NCI-H2029 (cell line): ENCODE data around the gene AVL9.
"Not testable (repeated sequence)": the region's sequence is repeated elsewhere in the genome, so short reads cannot be mapped to it uniquely, and the experiment has no call there.

Experiments used
- DNase-seq: peaks from one replicate; lab custom pipeline; 2025; lab: John Stamatoyannopoulos, UW

AVL9 gene

GRCh38 chr7:32496052-32496813 lies 944 bp downstream of the AVL9 start:
- peak; percentile 33 for DNase-seq

- not testable (repeated sequence) for DNase-seq
These were observed 4.5 kb downstream of the AVL9 start for GRCh38 chr7:32499755-32500154.

GRCh38 chr7:32500216-32500615 lies 4.9 kb downstream of the AVL9 start:
- DNase-seq: not testable (repeated sequence)

GRCh38 chr7:32500922-32501341 lies 5.6 kb downstream of the AVL9 start:
- DNase-seq: no peak

- no peak for DNase-seq
These were observed 6.2 kb downstream of the AVL9 start for GRCh38 chr7:32501522-32501921.

- no peak for DNase-seq
These were observed 7.4 kb downstream of the AVL9 start for GRCh38 chr7:32502728-32503127.

- no peak for DNase-seq
These were observed 11.2 kb downstream of the AVL9 start for GRCh38 chr7:32506266-32507054.

- no peak for DNase-seq
These were observed 12.1 kb downstream of the AVL9 start for GRCh38 chr7:32507414-32507813.

- no peak for DNase-seq
These were observed 16.5 kb downstream of the AVL9 start for GRCh38 chr7:32511791-32512190.

GRCh38 chr7:32513210-32513609 lies 17.9 kb downstream of the AVL9 start:
- no peak for DNase-seq

- DNase-seq: no peak
These were observed 20.7 kb downstream of the AVL9 start for GRCh38 chr7:32515890-32516550.

- no peak for DNase-seq
These were observed 21.3 kb downstream of the AVL9 start for GRCh38 chr7:32516551-32517100.

- DNase-seq: no peak
These were observed 23.3 kb downstream of the AVL9 start for GRCh38 chr7:32518534-32519140.

GRCh38 chr7:32519763-32520162 lies 24.5 kb downstream of the AVL9 start:
- no peak for DNase-seq

- no peak for DNase-seq
These were observed 27.6 kb downstream of the AVL9 start for GRCh38 chr7:32522746-32523530.

GRCh38 chr7:32524631-32525030 lies 29.3 kb downstream of the AVL9 start:
- DNase-seq: no peak

GRCh38 chr7:32525839-32526238 lies 30.6 kb downstream of the AVL9 start:
- no peak for DNase-seq

GRCh38 chr7:32531402-32531801 lies 36.1 kb downstream of the AVL9 start:
- DNase-seq: no peak

- DNase-seq: no peak
These were observed 36.8 kb downstream of the AVL9 start for GRCh38 chr7:32532086-32532485.

- no peak for DNase-seq
These were observed 37.4 kb downstream of the AVL9 start for GRCh38 chr7:32532716-32533115.
